Activated T-helper 2 cell treated with anti-CD3 and anti-CD28 coated beads, Interferon-gamma antibody, Interleukin-2, Interleukin-4, amounts not matched to agents 10 μg/mL and 5 μg/mL and 100 μg/mL, durations not matched to agents 14 hours and 24 hours and 36 hours (primary cell): ENCODE data around the gene GJC2. TPM values are rescaled to one million over a fixed set of nuclear protein-coding genes. Genes with fewer than 3 reads are reported as not detected.

Experiments used
- DNase-seq: peaks from one replicate; pipeline ENCODE4 v3.0.0; 2021; ENCODE audit warnings: low spot score
- H3K27ac Mint-ChIP-seq: one replicate; pipeline ENCODE4 v1.8.0; 2021; ENCODE audit warnings: mixed read lengths
- H3K27me3 Mint-ChIP-seq: one replicate; pipeline ENCODE4 v1.8.0; 2021; ENCODE audit warnings: low read depth, mixed read lengths
- H3K36me3 Mint-ChIP-seq: one replicate; pipeline ENCODE4 v1.8.0; 2021; ENCODE audit warnings: low read depth, mixed read lengths
- H3K4me1 Mint-ChIP-seq: one replicate; pipeline ENCODE4 v1.8.0; 2021; ENCODE audit warnings: low read depth, mixed read lengths
- H3K4me3 Mint-ChIP-seq: one replicate; pipeline ENCODE4 v1.8.0; 2021; ENCODE audit warnings: low read depth, mild to moderate bottlenecking, moderate library complexity, mixed read lengths
- H3K9me3 Mint-ChIP-seq: one replicate; pipeline ENCODE4 v1.8.0; 2021; ENCODE audit warnings: mixed read lengths
- intact Hi-C: fragments of 100-400 bp; cut with micrococcal nuclease; formaldehyde crosslinking; loops from one replicate; pipeline ENCODE4 v1.15.1; 2023
- total RNA-seq: library from RNA; stranded (reverse); gene quantifications from 2 replicates; pipeline ENCODE4 v1.2.3, GENCODE V29; 2022

The GJC2 gene
- total RNA-seq, 1 donor from 2014 or later, result 0.52 TPM

DNA sequence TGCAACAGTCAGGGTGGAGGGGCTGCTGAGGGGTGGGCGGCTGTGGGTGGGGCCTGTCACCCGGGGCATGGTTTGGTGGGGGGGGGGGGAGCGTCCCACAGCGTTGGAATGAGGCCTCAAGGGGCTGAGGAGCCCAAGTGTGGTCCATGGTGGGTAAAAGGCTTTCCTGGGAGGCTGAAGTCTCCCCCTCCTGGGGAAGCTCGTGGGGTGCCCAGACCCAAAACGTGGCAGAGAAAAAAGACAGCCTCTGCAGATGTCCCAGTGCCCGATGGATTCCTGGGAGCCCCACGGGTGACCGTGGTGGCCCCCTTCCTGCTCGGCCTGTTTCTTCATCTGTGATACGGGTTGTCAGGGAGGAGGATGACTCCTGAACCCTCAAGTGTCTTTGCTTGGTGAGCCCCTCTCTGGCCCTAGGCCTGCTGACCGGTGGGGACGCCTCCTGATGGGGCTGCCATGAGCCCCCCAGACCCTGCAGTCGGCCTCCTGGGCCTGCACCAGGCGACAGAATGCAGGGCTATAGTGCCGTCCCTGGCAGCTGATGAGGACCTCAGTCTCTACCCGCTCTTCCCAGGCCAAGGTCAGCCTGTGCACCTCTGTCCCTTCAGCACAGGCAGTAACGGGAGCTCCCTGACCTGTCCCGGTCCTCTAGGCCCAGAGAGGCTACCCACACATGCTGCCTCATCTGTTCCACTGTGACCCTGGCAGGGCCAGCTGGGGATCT is 59.3 kb downstream of the GJC2 start:
- DNase-seq, result no peak
- Mint-ChIP-seq H3K27me3 (peaks cover 4% of the 10 kb centered on the region), H3K9me3 (no peaks in the 10 kb centered on the region), H3K4me1 (peaks cover 2% of the 10 kb centered on the region), H3K36me3 (no peaks in the 10 kb centered on the region), H3K4me3 (no peak overlapping the region), H3K27ac (no peak overlapping the region)
- intact Hi-C loops, result no loop called here

Other genes starting within 250 kb of the GJC2 start
- gene WNT9A, start 202.0 kb upstream of the GJC2 start, total RNA-seq, result 0.05 TPM in 1 of 2 replicates, not detected in the other
- gene WNT3A, start 142.9 kb upstream of the GJC2 start, total RNA-seq, result not detected in 2 replicates
- gene ARF1, start 67.2 kb upstream of the GJC2 start, total RNA-seq, result 409 and 410 TPM in 2 replicates
- gene C1orf35, start 46.6 kb upstream of the GJC2 start, total RNA-seq, result 23.9 and 24.5 TPM in 2 replicates
- 47.3 and 53.6 TPM in 2 replicates for gene MRPL55, start 40.6 kb upstream of the GJC2 start, total RNA-seq
- 219 and 225 TPM in 2 replicates for gene GUK1, start 9.7 kb upstream of the GJC2 start, total RNA-seq
- gene IBA57, start 15.9 kb downstream of the GJC2 start, total RNA-seq, result 7.6 and 7.9 TPM in 2 replicates
- gene OBSCN, start 58.1 kb downstream of the GJC2 start, total RNA-seq, result 22.1 and 25.4 TPM in 2 replicates